ENCODE data around the gene LRRTM4. TPM values are rescaled to one million over a fixed set of nuclear protein-coding genes. Genes with fewer than 3 reads are reported as not detected.

The LRRTM4 gene
- total RNA-seq, 4 donors from 2014 or later = 0.27 to 0.32 TPM; not detected in 2

GRCh38 chr2:77156599-77156998 lies 365.6 kb downstream of the LRRTM4 start:
- 56 to 80% methylated on average over 2 to 3 of the region's 3 CpGs for WGBS, 2 donors (ENCODE audit: low coverage in 1 of 2)
- TF ChIP-seq CTCF (IDR thresholded peaks at IDR 0.05) = no peak
- no peak for TF ChIP-seq POLR2AphosphoS5 (IDR thresholded peaks at IDR 0.05)
- TF ChIP-seq EP300 (IDR thresholded peaks at IDR 0.05; ENCODE audit: low read depth) = no peak
- no peak for TF ChIP-seq POLR2A (IDR thresholded peaks at IDR 0.05)
- in situ Hi-C loops (cut with MboI; ENCODE audit: low pct_ligation_motif_present in 1 of 4, low pct_unique_long_range_greater_than_20kb in 1 of 4, low sequenced_read_pairs in 3 of 4) = no loop called here

GRCh38 chr2:77155511-77155910 lies 366.7 kb downstream of the LRRTM4 start:
- WGBS, 2 donors (ENCODE audit: low coverage in 1 of 2) = 94 to 100% methylated on average over 1 of the region's 1 CpG
- in situ Hi-C loops (cut with MboI; ENCODE audit: low pct_ligation_motif_present in 1 of 4, low pct_unique_long_range_greater_than_20kb in 1 of 4, low sequenced_read_pairs in 3 of 4) = no loop called here
- TF ChIP-seq CTCF (IDR thresholded peaks at IDR 0.05) (no peak), POLR2A (IDR thresholded peaks at IDR 0.05) (no peak), EP300 (IDR thresholded peaks at IDR 0.05; ENCODE audit: low read depth) (no peak), POLR2AphosphoS5 (IDR thresholded peaks at IDR 0.05) (no peak)
- Histone ChIP-seq H3K4me3 (no peak overlapping the region), H3K36me3 (no peaks in the 10 kb centered on the region), H3K27ac (no peak overlapping the region), H3K27me3 (no peaks in the 10 kb centered on the region), H3K4me1 (no peaks in the 10 kb centered on the region), H3K9me3 (no peaks in the 10 kb centered on the region)
- DNase-seq = no peak
- intact Hi-C loops (cut with DNase I; ENCODE audit: low total_unique reads) = no loop called here

More at GRCh38 chr2:77156599-77156998, 365.6 kb downstream of the LRRTM4 start:
- Histone ChIP-seq H3K4me1 (no peaks in the 10 kb centered on the region), H3K4me3 (no peak overlapping the region), H3K9me3 (no peaks in the 10 kb centered on the region), H3K36me3 (no peaks in the 10 kb centered on the region), H3K27me3 (no peaks in the 10 kb centered on the region), H3K27ac (no peak overlapping the region)
- intact Hi-C loops (cut with DNase I; ENCODE audit: low total_unique reads) = no loop called here
- no peak for DNase-seq

- H3K4me3 ChIP-seq = no peak overlapping the region
- H3K9me3 ChIP-seq = no peaks in the 10 kb centered on the region
- H3K4me1 ChIP-seq = no peaks in the 10 kb centered on the region
- no peak overlapping the region for H3K27ac ChIP-seq
- TF ChIP-seq POLR2A (IDR thresholded peaks at IDR 0.05) (no peak), EP300 (IDR thresholded peaks at IDR 0.05; ENCODE audit: low read depth) (no peak), POLR2AphosphoS5 (IDR thresholded peaks at IDR 0.05) (no peak), CTCF (IDR thresholded peaks at IDR 0.05) (no peak)
- no peak for DNase-seq
- in situ Hi-C loops (cut with MboI; ENCODE audit: low pct_ligation_motif_present in 1 of 4, low pct_unique_long_range_greater_than_20kb in 1 of 4, low sequenced_read_pairs in 3 of 4) (no loop called here), intact Hi-C loops (cut with DNase I; ENCODE audit: low total_unique reads) (no loop called here)
- WGBS, 2 donors (ENCODE audit: low coverage in 1 of 2) = 82% methylated on average over 1 of the region's 1 CpG; no CpG with 5 or more reads in 1 of the 2 donors
- no peaks in the 10 kb centered on the region for H3K27me3 ChIP-seq
- no peaks in the 10 kb centered on the region for H3K36me3 ChIP-seq
Measured at GRCh38 chr2:77149565-77149964, 372.6 kb downstream of the LRRTM4 start.

- WGBS, 2 donors (ENCODE audit: low coverage in 1 of 2) = 62 to 81% methylated on average over 2 of the region's 2 CpGs
- H3K4me1 ChIP-seq = no peaks in the 10 kb centered on the region
- H3K4me3 ChIP-seq = no peak overlapping the region
- H3K27me3 ChIP-seq = no peaks in the 10 kb centered on the region
- no peaks in the 10 kb centered on the region for H3K9me3 ChIP-seq
- no peak for DNase-seq
- in situ Hi-C loops (cut with MboI; ENCODE audit: low pct_ligation_motif_present in 1 of 4, low pct_unique_long_range_greater_than_20kb in 1 of 4, low sequenced_read_pairs in 3 of 4) (no loop called here), intact Hi-C loops (cut with DNase I; ENCODE audit: low total_unique reads) (no loop called here)
- no peak overlapping the region for H3K27ac ChIP-seq
- TF ChIP-seq CTCF (IDR thresholded peaks at IDR 0.05) = no peak
- no peak for TF ChIP-seq EP300 (IDR thresholded peaks at IDR 0.05; ENCODE audit: low read depth)
- no peaks in the 10 kb centered on the region for H3K36me3 ChIP-seq
Measured at GRCh38 chr2:77147153-77147552, 375.0 kb downstream of the LRRTM4 start.

All from transverse colon (tissue), 4 donors.